ENCODE results near the gene PPP1R14B. TPM values are rescaled to one million over a fixed set of nuclear protein-coding genes. Genes with fewer than 3 reads are reported as not detected.

PPP1R14B gene
- total RNA-seq, 2 donors from 2014 or later: 113 to 234 TPM

- peak within 1 kb of the TSS; percentile 92 to 95 for H3K9ac ChIP-seq (ENCODE audit: low read depth in 2 of 2, low read length in 2 of 2)
- intact Hi-C loops (cut with DNase I): no loop called here
- peak; percentile 97 for DNase-seq
- peaks cover 21% of the 10 kb centered on the region for H3K4me1 ChIP-seq
- peak within 1 kb of the TSS; percentile 95 for H3K4me3 ChIP-seq
- no peaks in the 10 kb centered on the region for H3K27me3 ChIP-seq
- H3K27ac ChIP-seq: peak within 1 kb of the TSS; percentile 98
- H3K36me3 ChIP-seq: no peaks in the 10 kb centered on the region
- H3K9me3 ChIP-seq: no peaks in the 10 kb centered on the region
- TF ChIP-seq CTCF (IDR thresholded peaks at IDR 0.05): no peak
Measured at GRCh38 chr11:64240435-64241240, 6.1 kb downstream of the PPP1R14B start, which contains the start of gene FKBP2. FKBP2 (plus strand) TSS chr11:64241095; CDS start chr11:64242388, 1,293 bp downstream.

GRCh38 chr11:64239662-64240434 lies 6.9 kb downstream of the PPP1R14B start:
- no peak for DNase-seq
- Histone ChIP-seq H3K27ac (peak overlapping the region; percentile 98), H3K4me1 (peaks cover 26% of the 10 kb centered on the region), H3K9ac (ENCODE audit: low read depth in 2 of 2, low read length in 2 of 2) (peak overlapping the region; percentile 84 to 94), H3K4me3 (peak overlapping the region; percentile 95), H3K9me3 (no peaks in the 10 kb centered on the region), H3K27me3 (no peaks in the 10 kb centered on the region), H3K36me3 (no peaks in the 10 kb centered on the region)
- no peak for TF ChIP-seq CTCF (IDR thresholded peaks at IDR 0.05)
- intact Hi-C loops (cut with DNase I): no loop called here

GRCh38 chr11:64238999-64239398 lies 7.7 kb downstream of the PPP1R14B start:
- Histone ChIP-seq H3K4me1 (peaks cover 26% of the 10 kb centered on the region), H3K9ac (ENCODE audit: low read depth in 2 of 2, low read length in 2 of 2) (peak overlapping the region in 1 of 2 donors; percentile 91), H3K4me3 (no peak overlapping the region), H3K36me3 (no peaks in the 10 kb centered on the region), H3K27ac (peak overlapping the region; percentile 98), H3K9me3 (no peaks in the 10 kb centered on the region), H3K27me3 (no peaks in the 10 kb centered on the region)
- TF ChIP-seq CTCF (IDR thresholded peaks at IDR 0.05): no peak
- intact Hi-C loops (cut with DNase I): no loop called here
- no peak for DNase-seq

GRCh38 chr11:64238076-64238475 lies 8.7 kb downstream of the PPP1R14B start:
- peaks cover 26% of the 10 kb centered on the region for H3K4me1 ChIP-seq
- H3K9ac ChIP-seq (ENCODE audit: low read depth in 2 of 2, low read length in 2 of 2): peak overlapping the region; percentile 8 to 91
- H3K27ac ChIP-seq: peak overlapping the region; percentile 77
- no peak for DNase-seq
- H3K9me3 ChIP-seq: no peaks in the 10 kb centered on the region
- no peak for TF ChIP-seq CTCF (IDR thresholded peaks at IDR 0.05)
- H3K27me3 ChIP-seq: no peaks in the 10 kb centered on the region
- intact Hi-C loops (cut with DNase I): no loop called here
- no peaks in the 10 kb centered on the region for H3K36me3 ChIP-seq
- H3K4me3 ChIP-seq: no peak overlapping the region

- no peak for TF ChIP-seq CTCF (IDR thresholded peaks at IDR 0.05)
- no peaks in the 10 kb centered on the region for H3K36me3 ChIP-seq
- no peaks in the 10 kb centered on the region for H3K9me3 ChIP-seq
- no peaks in the 10 kb centered on the region for H3K27me3 ChIP-seq
- peak; percentile 95 for DNase-seq
- intact Hi-C loops (cut with DNase I): no loop called here
- peak overlapping the region; percentile 8 to 91 for H3K9ac ChIP-seq (ENCODE audit: low read depth in 2 of 2, low read length in 2 of 2)
- no peak overlapping the region for H3K4me3 ChIP-seq
- H3K4me1 ChIP-seq: peaks cover 23% of the 10 kb centered on the region
- H3K27ac ChIP-seq: peak overlapping the region; percentile 77
Measured at GRCh38 chr11:64237484-64237951, 9.2 kb downstream of the PPP1R14B start.
